Measurements from ENCODE around the gene PPFIA2.

PPFIA2 gene

GRCh38 chr12:81359736-81360135, 399.4 kb downstream of the PPFIA2 start:
- no peak overlapping the region for H3K9ac ChIP-seq (ENCODE audit: insufficient read length)
- no peak overlapping the region for H3K4me3 ChIP-seq
- no peak for DNase-seq (ENCODE audit: low read depth, low spot score)
- no peaks in the 10 kb centered on the region for H3K36me3 ChIP-seq (ENCODE audit: insufficient read depth, low read length)
- no peak overlapping the region for H3K27ac ChIP-seq
- no peaks in the 10 kb centered on the region for H3K9me3 ChIP-seq (ENCODE audit: low read depth, low read length)
- TF ChIP-seq EZH2 (IDR thresholded peaks at IDR 0.05) (no peak), POLR2AphosphoS5 (IDR thresholded peaks at IDR 0.05; ENCODE audit: borderline replicate concordance, low read depth, low read length) (no peak), FOXP2 (optimal IDR thresholded peaks at IDR 0.05; ENCODE audit: control extremely low read depth, extremely low read length, insufficient read depth) (no peak)

GRCh38 chr12:81354327-81354932, 404.7 kb downstream of the PPFIA2 start:
- no peak overlapping the region for H3K4me3 ChIP-seq

DNA sequence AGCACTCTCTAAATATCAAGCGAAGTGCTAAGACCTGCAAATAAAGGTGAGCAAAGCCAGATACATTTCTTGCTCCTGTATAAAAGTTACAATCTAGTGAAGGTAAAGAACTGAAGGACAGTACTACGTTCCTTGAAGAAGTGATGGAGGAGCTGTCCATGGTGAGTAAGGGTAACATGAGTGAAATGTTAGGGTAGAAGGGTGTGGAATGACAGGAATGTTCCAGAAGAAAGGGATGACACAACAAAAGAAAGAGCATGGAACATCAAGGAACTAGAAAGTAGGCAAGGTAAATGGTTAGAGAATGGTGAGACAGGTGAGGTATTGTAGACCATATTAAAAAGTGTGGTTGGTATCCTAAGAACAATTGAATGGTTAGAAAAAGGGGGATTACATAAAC, 408.8 kb downstream of the PPFIA2 start:
- H3K9me3 ChIP-seq (ENCODE audit: low read depth, low read length), result no peaks in the 10 kb centered on the region
- no peak overlapping the region for H3K9ac ChIP-seq (ENCODE audit: insufficient read length)
- H3K27ac ChIP-seq, result no peak overlapping the region
- H3K36me3 ChIP-seq (ENCODE audit: insufficient read depth, low read length), result no peaks in the 10 kb centered on the region
- H3K4me3 ChIP-seq, result no peak overlapping the region
- DNase-seq (ENCODE audit: low read depth, low spot score), result no peak
- TF ChIP-seq FOXP2 (optimal IDR thresholded peaks at IDR 0.05; ENCODE audit: control extremely low read depth, extremely low read length, insufficient read depth), result no peak
- no peak for TF ChIP-seq POLR2AphosphoS5 (IDR thresholded peaks at IDR 0.05; ENCODE audit: borderline replicate concordance, low read depth, low read length)
- no peak for TF ChIP-seq EZH2 (IDR thresholded peaks at IDR 0.05)

More at GRCh38 chr12:81354327-81354932, 404.7 kb downstream of the PPFIA2 start:
- no peak overlapping the region for H3K9ac ChIP-seq (ENCODE audit: insufficient read length)
- no peaks in the 10 kb centered on the region for H3K36me3 ChIP-seq (ENCODE audit: insufficient read depth, low read length)
- no peak for DNase-seq (ENCODE audit: low read depth, low spot score)
- H3K27ac ChIP-seq, result no peak overlapping the region
- no peak for TF ChIP-seq FOXP2 (optimal IDR thresholded peaks at IDR 0.05; ENCODE audit: control extremely low read depth, extremely low read length, insufficient read depth)
- no peaks in the 10 kb centered on the region for H3K9me3 ChIP-seq (ENCODE audit: low read depth, low read length)

- H3K27ac ChIP-seq, result no peak overlapping the region
- H3K36me3 ChIP-seq (ENCODE audit: insufficient read depth, low read length), result no peaks in the 10 kb centered on the region
- no peak overlapping the region for H3K9ac ChIP-seq (ENCODE audit: insufficient read length)
- H3K9me3 ChIP-seq (ENCODE audit: low read depth, low read length), result no peaks in the 10 kb centered on the region
- no peak overlapping the region for H3K4me3 ChIP-seq
- DNase-seq (ENCODE audit: low read depth, low spot score), result no peak
- TF ChIP-seq FOXP2 (optimal IDR thresholded peaks at IDR 0.05; ENCODE audit: control extremely low read depth, extremely low read length, insufficient read depth) (no peak), EZH2 (IDR thresholded peaks at IDR 0.05) (no peak), POLR2AphosphoS5 (IDR thresholded peaks at IDR 0.05; ENCODE audit: borderline replicate concordance, low read depth, low read length) (no peak)
Measured at GRCh38 chr12:81347404-81347803, 411.7 kb downstream of the PPFIA2 start.

DNA sequence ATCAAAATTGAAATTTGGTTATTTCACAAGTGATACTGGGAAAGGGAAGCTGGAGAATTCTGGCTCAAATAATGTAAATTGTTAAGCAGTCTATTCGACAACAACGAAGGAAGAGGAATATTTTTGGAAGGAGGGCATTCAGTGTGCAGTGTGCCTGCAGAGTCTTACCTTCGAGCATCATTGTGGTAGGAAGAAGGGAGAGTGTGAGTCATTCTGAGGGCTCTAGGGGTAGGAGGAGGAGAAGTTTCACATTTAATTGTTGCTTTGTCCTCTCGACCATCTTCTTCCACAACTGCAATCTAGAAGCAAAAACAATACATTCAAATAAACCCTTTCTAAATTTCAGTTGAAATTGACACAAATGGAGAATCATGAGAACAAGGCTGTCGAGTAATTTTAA, 418.2 kb downstream of the PPFIA2 start:
- Histone ChIP-seq H3K9ac (ENCODE audit: insufficient read length) (no peak overlapping the region), H3K4me3 (no peak overlapping the region), H3K9me3 (ENCODE audit: low read depth, low read length) (no peaks in the 10 kb centered on the region), H3K36me3 (ENCODE audit: insufficient read depth, low read length) (no peaks in the 10 kb centered on the region), H3K27ac (no peak overlapping the region)
- TF ChIP-seq POLR2AphosphoS5 (IDR thresholded peaks at IDR 0.05; ENCODE audit: borderline replicate concordance, low read depth, low read length), result no peak
- TF ChIP-seq EZH2 (IDR thresholded peaks at IDR 0.05), result no peak
- no peak for TF ChIP-seq FOXP2 (optimal IDR thresholded peaks at IDR 0.05; ENCODE audit: control extremely low read depth, extremely low read length, insufficient read depth)
- DNase-seq (ENCODE audit: low read depth, low spot score), result no peak

DNA sequence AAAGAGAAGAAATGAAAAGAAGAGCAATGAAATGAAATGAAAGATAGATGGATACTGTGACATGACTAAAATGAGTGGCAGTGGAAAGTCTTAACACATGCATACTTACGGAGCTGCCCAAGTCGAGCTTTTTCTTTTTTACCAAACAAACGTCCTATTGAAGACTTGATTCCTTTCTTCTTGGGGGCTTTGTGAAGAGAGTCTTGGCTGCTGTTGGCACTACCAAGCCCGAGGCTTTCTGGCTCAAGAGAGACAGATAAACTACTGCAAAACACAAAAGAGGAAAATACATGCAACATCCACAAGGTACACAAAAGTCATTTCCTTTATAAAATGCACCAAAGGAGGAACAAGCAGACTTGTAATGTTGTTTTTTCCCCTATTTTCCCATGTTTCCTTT, 420.1 kb downstream of the PPFIA2 start:
- Histone ChIP-seq H3K36me3 (ENCODE audit: insufficient read depth, low read length) (no peaks in the 10 kb centered on the region), H3K9ac (ENCODE audit: insufficient read length) (no peak overlapping the region), H3K27ac (no peak overlapping the region), H3K4me3 (no peak overlapping the region), H3K9me3 (ENCODE audit: low read depth, low read length) (no peaks in the 10 kb centered on the region)
- TF ChIP-seq EZH2 (IDR thresholded peaks at IDR 0.05) (no peak), POLR2AphosphoS5 (IDR thresholded peaks at IDR 0.05; ENCODE audit: borderline replicate concordance, low read depth, low read length) (no peak), FOXP2 (optimal IDR thresholded peaks at IDR 0.05; ENCODE audit: control extremely low read depth, extremely low read length, insufficient read depth) (no peak)
- DNase-seq (ENCODE audit: low read depth, low spot score), result no peak

DNA sequence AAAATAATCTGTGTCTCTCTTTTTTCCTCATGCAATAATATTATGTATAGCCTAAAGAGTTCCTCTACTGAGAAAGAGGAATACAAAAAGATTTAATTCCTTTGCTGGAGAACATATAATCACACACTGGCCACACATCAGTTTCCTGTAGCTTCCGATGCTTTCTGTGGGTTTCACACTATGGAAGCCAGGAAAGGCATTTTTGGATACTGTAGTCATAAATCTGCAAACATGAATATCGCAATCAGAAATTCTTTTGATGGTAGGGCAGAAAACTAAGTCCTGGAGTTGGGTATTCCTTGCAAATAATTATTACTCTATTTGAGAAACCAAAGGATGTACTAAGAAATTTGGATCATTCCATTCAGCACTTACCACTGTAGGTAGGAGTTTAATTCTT, 421.3 kb downstream of the PPFIA2 start:
- no peak overlapping the region for H3K4me3 ChIP-seq
- TF ChIP-seq POLR2AphosphoS5 (IDR thresholded peaks at IDR 0.05; ENCODE audit: borderline replicate concordance, low read depth, low read length) (no peak), FOXP2 (optimal IDR thresholded peaks at IDR 0.05; ENCODE audit: control extremely low read depth, extremely low read length, insufficient read depth) (no peak), EZH2 (IDR thresholded peaks at IDR 0.05) (no peak)
- no peak overlapping the region for H3K9ac ChIP-seq (ENCODE audit: insufficient read length)
- no peaks in the 10 kb centered on the region for H3K36me3 ChIP-seq (ENCODE audit: insufficient read depth, low read length)
- H3K9me3 ChIP-seq (ENCODE audit: low read depth, low read length), result no peaks in the 10 kb centered on the region
- H3K27ac ChIP-seq, result no peak overlapping the region
- DNase-seq (ENCODE audit: low read depth, low spot score), result no peak

DNA sequence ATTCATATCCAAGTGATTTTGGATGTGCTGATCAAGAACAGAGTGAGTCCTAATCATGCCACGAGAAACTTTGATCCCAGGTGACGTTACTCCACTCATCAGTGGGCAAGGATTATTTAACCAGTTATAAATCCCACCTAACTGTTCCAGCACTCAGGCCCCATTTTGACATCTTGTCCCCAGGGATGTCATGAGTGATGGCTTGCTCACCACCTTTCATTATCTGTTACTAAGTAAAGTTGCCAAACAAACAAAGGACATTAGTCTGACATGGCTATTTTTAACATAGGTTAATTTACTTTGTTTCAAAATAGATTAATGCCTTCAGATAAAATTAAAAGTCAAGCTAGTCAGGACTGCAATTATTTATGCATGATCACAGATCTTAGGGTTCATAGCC, 425.3 kb downstream of the PPFIA2 start:
- no peak for DNase-seq (ENCODE audit: low read depth, low spot score)
- Histone ChIP-seq H3K4me3 (no peak overlapping the region), H3K9me3 (ENCODE audit: low read depth, low read length) (no peaks in the 10 kb centered on the region), H3K36me3 (ENCODE audit: insufficient read depth, low read length) (no peaks in the 10 kb centered on the region), H3K27ac (no peak overlapping the region), H3K9ac (ENCODE audit: insufficient read length) (no peak overlapping the region)
- TF ChIP-seq FOXP2 (optimal IDR thresholded peaks at IDR 0.05; ENCODE audit: control extremely low read depth, extremely low read length, insufficient read depth) (no peak), EZH2 (IDR thresholded peaks at IDR 0.05) (no peak), POLR2AphosphoS5 (IDR thresholded peaks at IDR 0.05; ENCODE audit: borderline replicate concordance, low read depth, low read length) (no peak)

DNA sequence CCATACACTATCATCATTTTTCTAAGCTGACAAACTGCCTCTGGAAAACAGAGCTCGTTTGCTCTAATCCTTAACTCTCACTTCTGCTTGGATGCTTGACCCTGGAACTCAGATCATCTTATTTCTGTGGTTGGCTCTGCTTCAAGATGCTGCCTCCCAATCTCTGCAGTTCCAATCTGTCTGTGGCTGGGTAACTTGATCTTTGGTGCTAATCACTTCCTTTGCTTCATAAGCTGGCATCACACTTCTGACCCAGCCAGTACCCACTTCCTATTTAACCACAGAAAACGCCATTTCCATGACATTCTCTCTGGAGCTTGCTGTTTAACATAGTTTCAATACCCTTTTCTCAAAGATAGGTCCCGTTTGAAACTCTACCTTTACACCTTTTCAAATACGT, 427.1 kb downstream of the PPFIA2 start:
- Histone ChIP-seq H3K4me3 (no peak overlapping the region), H3K9me3 (ENCODE audit: low read depth, low read length) (no peaks in the 10 kb centered on the region), H3K9ac (ENCODE audit: insufficient read length) (no peak overlapping the region), H3K36me3 (ENCODE audit: insufficient read depth, low read length) (no peaks in the 10 kb centered on the region), H3K27ac (no peak overlapping the region)
- TF ChIP-seq EZH2 (IDR thresholded peaks at IDR 0.05), result no peak
- no peak for TF ChIP-seq POLR2AphosphoS5 (IDR thresholded peaks at IDR 0.05; ENCODE audit: borderline replicate concordance, low read depth, low read length)
- TF ChIP-seq FOXP2 (optimal IDR thresholded peaks at IDR 0.05; ENCODE audit: control extremely low read depth, extremely low read length, insufficient read depth), result no peak
- DNase-seq (ENCODE audit: low read depth, low spot score), result no peak
